Left colon (tissue), 2 donors: ENCODE results near the gene MAEA. TPM values are rescaled to one million over a fixed set of nuclear protein-coding genes. Genes with fewer than 3 reads are reported as not detected.

Experiments
- ATAC-seq: fragments of 200-7000 bp; cut with Tn5 transposase; one replicate; pipeline ENCODE4 v1.9.1; 2020; ENCODE audit warnings: mild to moderate bottlenecking, moderate library complexity
- DNase-seq, 2 donors: peaks; one replicate each; pipeline ENCODE4 v3.0.0-alpha.2; 2020
- intact Hi-C, 2 donors: fragments of 100-400 bp; cut with DNase I in 1 of 2; cut with micrococcal nuclease in 1 of 2; formaldehyde crosslinking; loops; one replicate each; pipeline versions ENCODE4 v1.11.2 to v1.14.0; 2022; cut with DNase I, micrococcal nuclease
- total RNA-seq, 2 donors: library from RNA; stranded (reverse); fragmentation: NEBNext Ultra II Directional; extraction: Animal tissue kit (Norgen Biotek cat#: 25700); gene quantifications; one replicate each; pipeline ENCODE4 v1.2.1, GENCODE V29; 2021
- donor health status: DM: no; HTN: no; CAD: no.
- donor health status: DM: yes; HTN: yes; CAD: no.

The MAEA gene
- total RNA-seq, 2 donors from 2014 or later: 88.7 to 101 TPM

GRCh38 chr4:1353186-1354055 lies 63.7 kb downstream of the MAEA start:
- intact Hi-C loops: loop anchor here (5.0 to 10.0 kb wide), 3 partner anchors 221 to 279 kb away; no protein-coding TSS in a partner anchor
- DNase-seq (no peak), ATAC-seq (no peak)

- intact Hi-C loops: loop anchor here (5.0 to 10.0 kb wide), 3 partner anchors 222 to 278 kb away; no protein-coding TSS in a partner anchor
- no peak for ATAC-seq
- DNase-seq: no peak
Measured at GRCh38 chr4:1354136-1354982, 64.7 kb downstream of the MAEA start.

- no peak for ATAC-seq
- DNase-seq: no peak
- intact Hi-C loops: loop anchor here (5.0 to 10.0 kb wide), 3 partner anchors 223 to 277 kb away; no protein-coding TSS in a partner anchor
Measured at GRCh38 chr4:1354983-1355275, 65.2 kb downstream of the MAEA start.

DNA sequence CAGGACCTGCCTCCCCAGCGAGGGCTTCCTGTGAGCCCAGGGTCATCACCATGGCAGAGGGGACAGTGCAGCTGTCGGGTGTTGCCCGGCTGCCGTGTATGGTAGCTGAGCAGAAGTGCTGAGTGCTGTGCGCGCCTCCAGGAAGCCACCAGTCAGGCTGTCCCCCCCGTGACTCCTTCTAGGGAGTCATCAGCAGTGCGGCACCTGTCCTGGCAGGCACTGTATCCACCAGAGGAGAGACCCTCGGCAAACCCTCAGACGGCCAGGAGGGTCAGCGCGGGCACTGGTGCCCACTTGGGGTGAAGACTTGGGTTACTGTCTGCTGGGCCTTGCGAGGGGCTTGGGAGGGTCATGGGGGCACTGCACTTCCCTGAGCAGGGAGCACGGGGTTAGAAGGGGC lies 65.7 kb downstream of the MAEA start:
- no peak for ATAC-seq
- intact Hi-C loops: loop anchor here in 1 of 2 donors (10.0 kb wide), 1 partner anchor 269 kb away; no protein-coding TSS in a partner anchor
- no peak for DNase-seq

DNA sequence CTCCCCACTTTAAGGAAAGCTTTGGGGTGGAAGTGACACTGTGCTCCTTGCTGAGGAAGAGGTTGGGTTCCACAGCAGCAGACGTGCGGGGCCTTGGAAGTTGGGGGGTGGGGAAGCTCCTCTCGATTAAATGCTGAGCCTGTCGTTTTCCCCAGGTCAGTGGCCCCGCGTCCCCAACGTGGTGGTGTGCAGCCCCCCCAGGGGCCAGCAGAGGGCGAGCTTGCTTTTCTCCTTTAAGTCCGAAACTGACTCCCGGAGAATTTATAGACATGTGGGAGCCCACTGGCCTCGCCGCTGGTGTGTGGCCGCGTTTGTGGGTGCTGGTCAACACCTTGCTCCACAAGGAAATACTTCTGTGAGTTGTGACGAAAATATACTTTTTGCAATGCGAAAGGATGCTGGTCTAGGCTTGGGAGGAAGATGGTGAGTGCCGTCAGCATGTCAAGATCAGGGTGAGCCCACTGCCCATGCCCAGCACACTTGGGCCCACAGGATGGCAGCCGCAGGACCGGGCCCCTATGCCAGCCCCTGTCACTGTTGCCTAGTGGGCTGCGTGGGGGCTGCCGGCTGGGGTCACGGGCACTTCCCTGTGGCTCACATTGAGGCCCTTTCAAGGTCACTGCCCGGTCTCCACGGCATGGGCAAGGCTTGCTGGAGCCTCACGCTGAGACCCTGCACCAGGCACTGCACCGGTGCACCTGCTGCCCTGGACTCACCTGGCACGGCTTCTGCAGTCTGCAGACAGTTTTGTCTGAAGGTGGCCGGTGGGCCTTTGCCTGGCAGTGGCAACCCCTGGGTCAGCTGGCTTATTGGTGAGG lies 66.7 kb downstream of the MAEA start:
- peak; percentile 33 for ATAC-seq
- peak in 1 of 2 donors; percentile 70 for DNase-seq
- intact Hi-C loops: loop anchor here in 1 of 2 donors (10.0 kb wide), 1 partner anchor 268 kb away; no protein-coding TSS in a partner anchor

- DNase-seq (no peak), ATAC-seq (no peak)
- intact Hi-C loops: loop anchor here in 1 of 2 donors (10.0 kb wide), 1 partner anchor 267 kb away; no protein-coding TSS in a partner anchor
Measured at GRCh38 chr4:1357356-1358248, 67.9 kb downstream of the MAEA start.

GRCh38 chr4:1358421-1359143 lies 68.9 kb downstream of the MAEA start:
- no peak for DNase-seq
- ATAC-seq: no peak
- intact Hi-C loops: loop anchor here in 1 of 2 donors (10.0 kb wide), 1 partner anchor 266 kb away; no protein-coding TSS in a partner anchor

DNA sequence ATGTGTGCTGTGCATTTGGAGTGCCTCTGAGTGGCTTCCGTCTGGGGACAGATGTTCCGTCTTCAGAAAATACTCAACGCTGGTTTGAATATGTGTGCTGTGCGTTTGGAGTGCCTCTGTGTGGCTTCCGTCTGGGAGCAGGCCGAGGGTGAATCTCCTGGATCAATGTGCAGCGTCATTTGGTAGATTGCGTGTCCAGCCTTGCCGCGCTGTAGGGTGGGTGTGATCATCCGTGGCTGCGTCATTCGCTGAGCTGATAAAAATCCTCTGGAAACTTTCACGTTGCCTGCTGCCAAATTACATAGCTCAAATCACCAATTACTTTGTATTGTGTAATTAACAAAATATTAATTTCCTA lies 69.4 kb downstream of the MAEA start:
- ATAC-seq (no peak), DNase-seq (no peak)
- intact Hi-C loops: loop anchor here in 1 of 2 donors (10.0 kb wide), 1 partner anchor 266 kb away; no protein-coding TSS in a partner anchor

DNA sequence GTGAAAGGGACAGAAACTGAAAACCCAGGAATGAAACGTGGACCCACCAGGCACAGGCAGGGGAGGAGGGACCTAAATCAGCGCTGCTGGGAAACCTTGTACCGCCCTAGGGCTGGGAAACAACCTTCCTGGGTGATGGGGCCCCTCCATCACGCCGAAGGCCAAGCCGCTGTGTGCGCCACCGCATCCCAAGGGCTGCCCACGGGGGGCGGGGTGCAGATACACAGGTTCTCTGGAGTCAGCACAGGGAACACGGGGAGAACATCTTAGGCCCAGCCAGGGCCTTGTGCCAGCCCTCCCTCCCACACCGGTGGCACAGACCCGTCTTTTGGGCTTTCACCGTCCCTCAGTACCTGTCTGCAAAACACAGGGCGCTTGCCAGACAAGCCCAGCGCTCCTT lies 70.3 kb downstream of the MAEA start:
- DNase-seq (no peak), ATAC-seq (no peak)
- intact Hi-C loops: loop anchor here in 1 of 2 donors (10.0 kb wide), 1 partner anchor 265 kb away; no protein-coding TSS in a partner anchor

DNA sequence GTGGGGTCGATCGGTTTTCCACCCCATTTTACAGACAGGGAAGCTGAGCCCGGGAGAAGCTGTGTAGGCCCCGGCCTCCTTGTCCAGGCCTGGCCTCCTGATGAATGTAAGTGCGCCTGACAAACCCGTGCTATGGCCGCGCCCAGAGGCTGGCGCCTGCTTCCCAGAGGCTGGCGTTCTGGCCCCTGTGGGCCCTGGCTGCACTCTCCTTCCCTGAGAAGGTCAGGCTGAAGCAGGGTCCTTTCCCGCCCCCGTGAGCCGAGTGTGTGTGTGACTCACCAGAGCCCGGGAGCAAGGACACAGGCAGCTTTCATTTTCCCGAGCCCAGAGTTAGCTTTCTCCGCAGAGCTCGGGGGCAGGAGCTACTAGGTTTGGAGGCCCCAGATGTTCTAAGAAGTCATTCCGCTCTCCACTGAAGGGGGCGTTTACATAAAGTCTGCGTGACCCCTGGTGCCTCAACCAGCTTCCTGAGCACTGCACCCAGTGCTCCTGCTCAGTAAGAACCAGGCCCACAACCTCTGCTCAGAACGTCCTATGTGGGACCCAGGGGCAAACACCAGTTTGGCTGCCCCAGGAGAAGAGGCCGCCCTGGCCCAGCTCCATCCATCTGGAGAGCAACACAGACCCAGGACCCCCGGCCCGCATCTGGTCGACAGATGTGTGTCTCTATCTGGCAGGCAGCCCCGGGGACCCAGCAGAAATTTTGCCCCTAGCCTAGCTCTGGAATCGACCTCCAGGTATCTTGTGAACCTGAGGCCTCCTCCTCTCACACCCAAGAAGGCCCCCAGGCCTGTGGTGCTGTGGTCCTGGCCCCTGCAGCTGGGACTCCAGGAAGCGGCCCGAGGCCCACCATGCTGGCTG lies 71.0 kb downstream of the MAEA start:
- intact Hi-C loops: no loop called here
- DNase-seq: no peak
- ATAC-seq: no peak

DNA sequence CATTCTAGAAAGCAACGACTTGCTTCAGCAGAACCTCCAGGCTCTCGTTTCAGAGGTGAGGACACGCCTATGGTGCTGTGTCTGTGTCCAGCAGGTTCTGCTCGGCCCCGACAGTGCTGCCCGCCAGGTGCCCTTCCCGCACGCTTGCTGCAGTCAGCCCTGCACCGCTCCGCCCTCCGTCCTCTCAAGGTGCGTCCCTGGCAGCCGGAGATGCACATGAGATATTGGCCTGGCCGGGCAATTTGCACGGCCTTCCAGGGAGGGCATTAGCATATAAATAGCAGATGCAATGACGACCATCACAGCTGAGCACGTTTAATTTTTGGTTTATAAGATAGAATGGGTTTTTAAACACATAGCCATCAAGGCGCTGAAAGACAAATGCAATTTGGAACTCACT lies 71.7 kb downstream of the MAEA start:
- intact Hi-C loops: no loop called here
- ATAC-seq (no peak), DNase-seq (no peak)

DNA sequence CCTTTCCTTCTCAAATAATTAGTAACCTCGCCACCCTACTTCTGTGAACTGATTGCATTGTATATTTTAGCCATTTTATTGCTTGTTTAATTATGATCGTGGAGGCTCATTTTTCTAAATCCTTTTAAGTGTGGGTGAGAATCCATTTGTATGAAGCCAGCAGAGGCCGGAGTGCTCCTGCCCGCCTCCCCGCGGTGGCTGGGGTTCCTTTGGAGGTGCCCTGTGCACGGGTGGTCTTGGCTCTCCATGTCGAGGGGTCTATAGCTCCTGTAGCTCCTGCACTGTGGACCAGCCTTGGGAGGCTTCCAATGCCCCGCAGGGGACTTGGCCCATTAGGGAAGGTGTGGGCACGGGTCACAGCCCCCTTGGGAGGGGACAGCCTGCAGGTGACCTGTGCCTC lies 72.4 kb downstream of the MAEA start:
- ATAC-seq (no peak), DNase-seq (no peak)
- intact Hi-C loops: no loop called here

GRCh38 chr4:1362521-1362920 lies 72.8 kb downstream of the MAEA start:
- intact Hi-C loops: no loop called here
- ATAC-seq (no peak), DNase-seq (no peak)

GRCh38 chr4:1363513-1363912 lies 73.8 kb downstream of the MAEA start:
- no peak for DNase-seq
- intact Hi-C loops: no loop called here
- no peak for ATAC-seq

- ATAC-seq (no peak), DNase-seq (no peak)
- intact Hi-C loops: no loop called here
Measured at GRCh38 chr4:1364217-1364616, 74.5 kb downstream of the MAEA start.

- ATAC-seq (no peak), DNase-seq (no peak)
- intact Hi-C loops: no loop called here
Measured at GRCh38 chr4:1364748-1365147, 75.1 kb downstream of the MAEA start.
